Bone marrow (tissue), 2 donors: ENCODE results near the gene MED27.

Experiments used
- DNase-seq, 2 donors: peaks; one replicate each; lab custom pipeline; 2025; lab: John Stamatoyannopoulos, UW

Gene MED27

GRCh38 chr9:131965841-131966240 lies 113.8 kb downstream of the MED27 start:
- DNase-seq = no peak

DNA sequence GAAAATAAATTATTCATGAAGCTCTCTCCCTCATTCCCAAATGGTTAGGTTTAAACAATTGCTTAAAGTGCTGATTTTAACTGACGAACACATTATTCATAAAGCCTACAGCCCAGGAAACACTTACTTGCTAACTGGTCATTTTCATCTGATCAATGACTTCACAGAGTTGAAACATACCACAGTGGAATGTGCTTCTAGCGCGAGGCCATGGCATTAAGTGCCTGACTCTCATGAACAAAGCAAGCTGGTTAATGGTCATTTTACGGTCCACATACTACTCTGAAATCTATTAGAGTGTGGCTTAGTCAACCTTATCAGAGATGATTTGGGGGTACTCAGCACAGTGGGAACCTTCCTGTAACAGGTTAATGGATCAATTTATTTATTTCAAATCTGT lies 114.6 kb downstream of the MED27 start:
- no peak for DNase-seq

- DNase-seq = no peak
These were observed 116.3 kb downstream of the MED27 start for GRCh38 chr9:131963072-131964030.

- DNase-seq = no peak
These were observed 118.2 kb downstream of the MED27 start for GRCh38 chr9:131961496-131961880.

DNA sequence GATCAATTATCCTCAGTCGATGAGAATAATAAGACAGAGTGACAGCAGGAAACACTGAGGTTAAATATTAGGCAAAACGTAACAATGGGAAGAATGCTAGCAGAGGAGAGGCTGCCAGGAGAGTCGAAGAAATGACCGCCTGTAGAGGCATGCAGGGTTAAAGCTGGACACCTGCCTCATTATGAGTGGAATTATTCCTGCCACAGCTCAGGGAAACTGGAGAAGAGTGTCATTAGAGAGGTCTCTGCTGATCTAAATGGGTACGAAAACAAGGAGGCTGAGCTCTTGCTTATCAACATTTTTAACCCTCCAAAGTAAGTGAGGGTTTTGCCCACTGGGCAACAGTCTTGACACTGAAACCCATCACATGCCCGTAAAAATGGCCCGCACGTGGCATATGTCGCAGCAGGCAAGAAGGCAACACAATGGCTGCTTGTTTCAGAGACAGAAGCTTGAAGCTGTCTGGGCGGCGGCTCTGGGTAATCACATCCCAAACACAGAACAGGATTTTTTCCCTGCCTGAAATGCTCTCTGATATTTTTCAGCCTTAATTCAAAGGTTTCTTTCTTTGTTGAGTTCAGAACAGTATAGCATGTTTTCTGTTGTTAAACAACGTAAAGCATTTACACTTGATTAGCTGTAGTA lies 118.7 kb downstream of the MED27 start:
- no peak for DNase-seq

DNA sequence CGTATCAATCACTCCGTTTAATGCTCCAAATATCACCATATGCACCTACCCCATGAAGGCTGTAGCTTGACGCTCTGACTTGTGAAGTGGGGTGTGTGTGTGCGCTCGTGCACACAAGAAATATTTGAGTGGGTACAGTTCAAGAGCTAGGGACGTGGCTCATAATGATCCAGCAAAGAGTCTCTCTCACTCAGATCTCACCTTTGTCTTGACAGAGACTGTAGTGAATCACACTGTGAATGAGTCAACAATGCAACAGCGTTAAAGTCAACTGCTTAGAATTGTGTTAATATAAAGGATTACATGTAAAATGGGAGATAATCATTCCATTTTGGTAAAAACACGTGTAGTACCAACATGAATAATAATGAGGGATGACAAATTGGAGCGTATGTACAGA lies 119.4 kb downstream of the MED27 start:
- no peak for DNase-seq

- DNase-seq = no peak
These were observed 119.8 kb downstream of the MED27 start for GRCh38 chr9:131959887-131960286.

DNA sequence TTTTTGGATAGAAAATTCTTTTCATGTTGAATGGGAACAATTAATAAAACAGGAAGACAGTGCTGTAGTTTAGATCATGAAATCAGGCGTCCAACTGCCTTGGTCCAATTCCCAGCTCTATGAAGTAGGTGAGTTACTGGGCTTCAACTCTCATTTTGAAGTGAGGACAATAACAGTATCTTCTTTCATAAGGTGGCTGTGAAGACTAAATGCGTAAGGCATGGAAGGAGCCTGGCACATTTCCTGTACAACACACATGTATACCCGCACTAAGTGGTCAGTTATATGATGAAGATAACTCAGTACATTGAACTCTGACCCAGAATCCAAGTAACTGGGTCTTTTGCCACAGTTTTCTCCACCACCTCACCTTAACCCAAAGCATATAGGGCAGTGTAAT lies 120.6 kb downstream of the MED27 start:
- no peak for DNase-seq

DNA sequence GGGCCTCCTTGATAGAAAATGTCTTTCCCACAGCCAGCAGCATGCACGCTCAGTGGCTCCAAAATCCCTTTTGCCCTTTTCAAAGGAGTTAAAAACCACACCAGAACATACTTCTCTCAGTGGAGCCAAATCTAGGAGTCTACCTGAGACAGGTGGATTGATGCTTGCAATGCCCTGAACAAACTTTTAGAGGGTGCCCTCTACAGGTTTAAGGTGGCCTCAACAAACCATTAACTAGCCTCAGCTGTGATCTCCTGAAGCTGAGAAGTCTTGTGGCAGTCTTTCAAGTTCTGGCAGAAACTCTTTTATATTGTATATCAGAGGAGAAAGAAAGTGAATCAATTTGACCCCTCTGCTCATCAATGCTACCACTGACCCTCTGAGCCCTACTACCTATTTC lies 125.4 kb downstream of the MED27 start:
- no peak for DNase-seq

GRCh38 chr9:131951905-131952304 lies 127.8 kb downstream of the MED27 start:
- DNase-seq = no peak

- DNase-seq = no peak
These were observed 128.5 kb downstream of the MED27 start for GRCh38 chr9:131951155-131951554.

- no peak for DNase-seq
These were observed 129.2 kb downstream of the MED27 start for GRCh38 chr9:131950487-131950886.

DNA sequence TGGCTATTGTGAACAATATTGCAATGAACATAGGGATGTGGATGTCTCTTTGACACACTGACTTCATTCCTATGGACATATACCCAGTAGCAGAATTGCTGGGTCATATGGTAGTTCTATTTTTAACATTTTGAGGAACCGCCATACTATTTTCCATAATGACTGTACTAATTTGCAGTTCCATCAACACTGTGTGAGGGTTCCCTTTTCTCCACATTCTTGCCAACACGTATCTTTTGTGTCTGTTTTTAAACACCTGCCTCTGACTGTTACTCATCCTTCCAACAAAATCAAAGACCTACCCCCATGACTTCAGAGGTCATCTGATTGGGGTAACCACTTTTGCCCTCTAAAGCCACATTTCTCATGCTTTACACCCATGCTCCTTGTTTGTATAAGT lies 133.5 kb downstream of the MED27 start:
- DNase-seq = no peak

DNA sequence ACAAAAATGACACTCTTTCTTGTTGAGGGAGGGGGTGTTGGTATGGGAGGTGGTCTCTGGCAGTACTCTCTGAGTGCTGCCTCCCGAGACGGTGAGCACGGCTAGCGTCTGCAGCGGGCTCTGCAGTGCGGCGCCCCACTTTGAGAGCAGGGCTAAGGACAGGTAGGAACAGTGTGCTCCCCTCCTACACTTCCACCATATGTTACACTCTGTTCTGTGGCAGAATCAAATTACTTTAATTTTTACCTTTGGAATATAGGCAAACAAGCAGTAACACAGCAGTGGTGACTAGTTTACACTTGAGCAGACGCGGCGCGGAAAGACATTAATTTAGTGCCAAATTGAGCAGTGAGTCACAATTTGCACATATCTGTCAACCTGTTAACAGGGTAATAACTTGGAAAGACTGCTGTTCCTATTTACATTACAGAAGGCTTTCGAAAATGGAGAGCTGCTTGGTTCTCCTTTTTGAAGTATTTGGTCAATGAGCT lies 136.3 kb downstream of the MED27 start:
- DNase-seq = no peak

- DNase-seq = no peak
These were observed 137.4 kb downstream of the MED27 start for GRCh38 chr9:131942146-131942720.

GRCh38 chr9:131937451-131937850 lies 142.2 kb downstream of the MED27 start:
- no peak for DNase-seq

DNA sequence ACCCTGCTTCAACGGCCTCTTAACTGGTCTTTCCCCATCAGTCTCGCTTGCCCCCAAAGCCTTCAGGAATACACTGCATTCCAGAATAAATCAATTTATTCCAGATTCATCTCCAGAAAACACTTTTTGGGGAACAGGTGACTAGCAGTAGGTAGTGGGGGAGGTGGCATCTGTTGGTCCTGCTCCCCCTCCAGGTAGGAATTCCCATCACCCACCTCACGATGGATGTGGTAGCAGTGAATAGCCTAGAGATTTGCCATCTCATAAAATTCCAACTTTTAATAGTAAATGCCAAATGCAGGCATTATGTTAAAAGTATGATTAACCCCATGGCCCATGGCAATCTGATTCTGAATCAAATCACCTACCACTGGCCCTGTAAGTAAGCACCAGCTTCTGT lies 142.7 kb downstream of the MED27 start:
- no peak for DNase-seq

- DNase-seq = no peak
These were observed 145.0 kb downstream of the MED27 start for GRCh38 chr9:131934673-131935072.

GRCh38 chr9:131927091-131927490 lies 152.6 kb downstream of the MED27 start:
- DNase-seq = no peak

- DNase-seq = no peak
These were observed 153.2 kb downstream of the MED27 start for GRCh38 chr9:131926360-131926922.

DNA sequence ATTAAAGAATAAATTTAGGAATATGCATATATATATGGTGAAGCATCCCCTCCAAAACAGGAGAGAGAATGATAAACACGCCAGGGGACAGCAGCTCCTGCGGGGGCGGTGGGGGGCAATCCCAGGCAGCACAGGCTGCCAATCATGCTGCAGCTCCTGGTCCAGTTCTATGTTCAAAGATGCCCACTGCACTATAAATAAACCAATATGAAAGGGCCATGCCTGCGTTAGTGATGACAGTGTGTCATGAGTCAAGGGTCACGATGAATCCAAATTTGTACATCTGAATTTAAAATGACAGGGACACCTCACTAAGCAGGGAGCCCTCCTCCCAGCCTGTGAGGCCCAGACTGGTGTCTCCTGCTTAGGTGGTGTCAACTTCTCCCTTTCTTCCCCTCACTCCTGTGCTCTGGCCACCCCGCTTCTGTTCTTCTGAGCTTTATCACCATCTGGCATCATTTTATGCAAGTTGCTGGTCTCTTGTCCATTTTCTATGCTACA lies 153.9 kb downstream of the MED27 start:
- DNase-seq = no peak

DNA sequence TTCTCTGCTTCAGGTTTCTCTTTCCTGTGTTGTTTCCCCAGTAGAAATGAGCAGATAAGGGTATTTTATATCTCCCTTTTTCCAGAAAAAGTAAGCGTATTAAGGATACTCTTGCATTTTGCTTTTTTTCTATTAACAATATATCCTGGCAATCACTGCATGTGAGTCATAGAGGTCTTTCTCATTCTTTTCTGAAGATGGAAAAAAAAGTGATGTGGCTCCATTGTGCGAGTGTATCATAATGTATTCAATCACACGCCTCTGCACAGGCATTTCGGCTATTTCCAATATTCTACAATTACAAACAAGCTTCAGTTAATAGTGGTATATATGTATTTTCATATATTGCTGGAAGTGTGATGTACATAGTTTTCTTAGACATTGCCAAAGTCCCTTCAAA lies 155.9 kb downstream of the MED27 start:
- DNase-seq = no peak
